Fibroblast of mammary gland (primary cell): ENCODE results near the gene TNFAIP3.

Experiments used
- DNase-seq: peaks from one replicate; pipeline ENCODE4 v3.0.0-alpha.2; 2010; ENCODE audit warnings: low read depth
- H3K4me3 ChIP-seq: 2 replicates; pipeline ENCODE4 v1.5.1; 2011; ENCODE audit warnings: low read depth, mild to moderate bottlenecking, low read length, moderate library complexity; ENCODE audit not compliant: control insufficient read depth
- CTCF ChIP-seq: conservative IDR thresholded peaks from 2 replicates; pipeline ENCODE4 v1.5.1; 2011; ENCODE audit warnings: low read depth, low read length, inconsistent platforms; ENCODE audit not compliant: control insufficient read depth, insufficient read depth

The TNFAIP3 gene

GRCh38 chr6:137907170-137907569 is 40.1 kb downstream of the TNFAIP3 start:
- TF ChIP-seq CTCF = no peak
- DNase-seq = no peak
- no peak overlapping the region for H3K4me3 ChIP-seq

DNA sequence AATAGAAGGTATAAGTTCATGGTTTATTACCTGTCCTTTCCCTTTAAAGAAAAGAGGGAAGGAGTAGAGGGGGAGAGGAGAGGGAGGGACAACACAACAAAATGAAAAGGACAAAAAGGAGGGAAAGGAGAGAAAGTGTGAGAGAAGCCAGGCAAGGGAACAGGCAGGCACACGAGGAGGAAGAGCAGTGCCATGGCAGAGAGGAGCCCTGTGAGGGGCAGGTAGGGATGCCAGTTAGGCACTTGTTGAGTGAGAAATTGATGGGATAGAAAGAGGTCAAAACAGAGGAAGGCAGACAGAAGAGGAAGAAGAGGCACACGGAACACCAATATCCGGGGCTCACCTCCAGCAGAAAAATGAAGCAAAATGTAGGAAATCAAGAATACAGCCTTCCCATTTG is 42.5 kb downstream of the TNFAIP3 start:
- no peak for TF ChIP-seq CTCF
- H3K4me3 ChIP-seq = no peak overlapping the region
- DNase-seq = no peak

DNA sequence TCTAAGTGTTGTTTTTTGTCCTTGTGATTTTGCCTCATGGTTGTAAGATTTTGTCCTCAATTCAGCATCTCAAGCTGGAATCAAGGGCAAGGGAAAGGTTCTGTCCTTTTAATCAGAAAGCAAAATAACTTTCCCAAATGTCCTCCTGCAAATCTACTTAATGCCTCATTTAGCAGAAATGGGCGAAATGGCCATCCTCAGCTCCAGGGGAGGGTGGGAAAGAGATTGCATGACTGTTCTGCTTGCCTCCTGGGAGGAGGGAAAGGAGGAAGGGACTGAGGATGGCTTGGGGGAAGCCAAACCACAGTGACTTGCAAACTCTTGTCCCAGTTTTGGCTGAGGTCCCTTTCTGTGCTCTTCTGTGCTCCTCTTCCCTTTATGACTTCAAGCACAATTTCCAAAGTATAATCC is 43.4 kb downstream of the TNFAIP3 start:
- no peak overlapping the region for H3K4me3 ChIP-seq
- TF ChIP-seq CTCF = no peak
- DNase-seq = peak; percentile 53

DNA sequence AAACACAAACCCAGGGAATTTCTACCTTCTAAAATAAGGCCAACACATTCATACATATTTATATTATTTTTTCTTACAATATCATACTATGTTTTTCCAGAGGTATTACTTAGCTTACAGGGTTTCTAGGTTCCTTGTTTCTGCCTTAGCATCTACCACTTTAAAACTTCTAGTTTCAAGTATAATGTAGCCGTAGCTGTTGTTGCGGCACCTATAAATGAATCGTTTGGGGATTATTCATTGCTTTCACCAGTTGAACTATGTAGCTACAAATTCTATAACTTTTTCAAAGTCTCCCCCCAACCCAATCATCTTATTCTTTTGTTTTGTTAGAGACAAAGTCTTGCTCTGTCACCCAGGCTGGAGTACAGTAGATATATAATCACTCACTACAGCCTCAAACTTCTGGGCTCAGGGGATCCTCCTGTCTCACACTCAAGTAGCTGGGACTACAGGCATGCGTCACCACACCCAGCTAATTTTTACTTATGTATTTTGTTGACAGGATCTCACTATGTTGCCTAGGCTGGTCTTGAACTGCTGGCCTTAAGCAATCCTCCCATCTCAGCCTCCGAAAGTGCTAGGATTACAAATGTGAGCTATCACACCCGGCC is 43.9 kb downstream of the TNFAIP3 start:
- no peak for TF ChIP-seq CTCF
- H3K4me3 ChIP-seq = no peak overlapping the region
- no peak for DNase-seq

GRCh38 chr6:137911675-137912191 is 44.7 kb downstream of the TNFAIP3 start:
- no peak for TF ChIP-seq CTCF

DNA sequence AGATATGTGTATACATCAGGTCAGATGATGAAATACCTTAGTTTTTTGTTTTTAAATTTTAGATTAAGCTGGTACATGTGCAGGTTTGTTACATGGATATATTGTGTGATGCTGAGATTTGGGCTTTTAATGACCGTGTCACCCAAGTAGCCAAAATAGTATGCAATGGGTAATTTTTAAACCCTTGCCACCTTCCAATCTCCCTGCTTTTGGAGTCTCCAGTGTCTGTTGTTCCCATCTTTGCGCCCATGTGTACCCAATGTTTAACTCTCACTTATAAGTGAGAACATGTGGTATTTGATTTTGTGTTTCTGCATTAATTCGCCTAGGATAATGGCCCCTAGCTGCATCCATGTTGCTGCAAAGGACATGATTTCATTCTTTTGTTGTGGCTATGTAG is 45.8 kb downstream of the TNFAIP3 start:
- no peak for DNase-seq
- no peak for TF ChIP-seq CTCF
- H3K4me3 ChIP-seq = no peak overlapping the region

More at GRCh38 chr6:137911675-137912191, 44.7 kb downstream of the TNFAIP3 start:
- H3K4me3 ChIP-seq = no peak overlapping the region
- DNase-seq = no peak
